ENCODE measurements around the gene CEACAM20. TPM values are rescaled to one million over a fixed set of nuclear protein-coding genes. Genes with fewer than 3 reads are reported as not detected.

CEACAM20 gene
- polyA plus RNA-seq, 1 experiment: not detected

GRCh38 chr19:44525721-44526430, 3.6 kb downstream of the CEACAM20 start:
- ChIA-PET POLR2A (no interaction called here), CTCF (no interaction called here)
- no peaks in the 10 kb centered on the region for H3K36me3 ChIP-seq (ENCODE audit: control insufficient read depth, insufficient read depth, low read length)
- DNase-seq (ENCODE audit: low read depth): no peak
- TF ChIP-seq, protein P1, sequence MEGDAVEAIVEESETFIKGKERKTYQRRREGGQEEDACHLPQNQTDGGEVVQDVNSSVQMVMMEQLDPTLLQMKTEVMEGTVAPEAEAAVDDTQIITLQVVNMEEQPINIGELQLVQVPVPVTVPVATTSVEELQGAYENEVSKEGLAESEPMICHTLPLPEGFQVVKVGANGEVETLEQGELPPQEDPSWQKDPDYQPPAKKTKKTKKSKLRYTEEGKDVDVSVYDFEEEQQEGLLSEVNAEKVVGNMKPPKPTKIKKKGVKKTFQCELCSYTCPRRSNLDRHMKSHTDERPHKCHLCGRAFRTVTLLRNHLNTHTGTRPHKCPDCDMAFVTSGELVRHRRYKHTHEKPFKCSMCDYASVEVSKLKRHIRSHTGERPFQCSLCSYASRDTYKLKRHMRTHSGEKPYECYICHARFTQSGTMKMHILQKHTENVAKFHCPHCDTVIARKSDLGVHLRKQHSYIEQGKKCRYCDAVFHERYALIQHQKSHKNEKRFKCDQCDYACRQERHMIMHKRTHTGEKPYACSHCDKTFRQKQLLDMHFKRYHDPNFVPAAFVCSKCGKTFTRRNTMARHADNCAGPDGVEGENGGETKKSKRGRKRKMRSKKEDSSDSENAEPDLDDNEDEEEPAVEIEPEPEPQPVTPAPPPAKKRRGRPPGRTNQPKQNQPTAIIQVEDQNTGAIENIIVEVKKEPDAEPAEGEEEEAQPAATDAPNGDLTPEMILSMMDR (IDR thresholded peaks at IDR 0.05; ENCODE audit: insufficient read depth, low read depth, low read length): no peak
- peaks cover 1% of the 10 kb centered on the region; the same call in 1 of the 2 replicates for H3K27me3 ChIP-seq (ENCODE audit: control insufficient read depth, insufficient read depth, low read length)
- H3K4me3 ChIP-seq (ENCODE audit: low read depth, low read length): no peak overlapping the region

DNA sequence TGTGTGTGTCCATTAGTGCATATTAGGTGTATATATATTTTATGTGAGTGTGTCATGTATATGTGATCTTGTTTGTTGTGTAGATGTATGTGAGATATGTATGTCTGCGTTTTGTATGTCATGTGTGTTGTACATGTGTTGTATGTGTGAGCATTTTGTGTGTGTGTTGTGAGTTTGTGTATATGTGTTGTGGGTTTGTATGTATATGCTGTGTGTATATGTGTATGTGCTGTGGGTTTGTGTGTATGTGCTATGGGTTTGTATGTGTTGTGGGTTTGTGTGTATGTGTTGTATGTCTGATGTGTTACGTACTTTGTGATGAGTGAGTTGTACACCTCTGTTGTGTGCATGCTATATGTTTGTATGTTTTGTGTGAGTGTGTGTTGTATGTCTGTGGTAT, 8.1 kb downstream of the CEACAM20 start:
- Histone ChIP-seq H3K27me3 (ENCODE audit: control insufficient read depth, insufficient read depth, low read length) (peaks cover 2% of the 10 kb centered on the region; the same call in 1 of the 2 replicates), H3K36me3 (ENCODE audit: control insufficient read depth, insufficient read depth, low read length) (no peaks in the 10 kb centered on the region), H3K4me3 (ENCODE audit: low read depth, low read length) (no peak overlapping the region)
- POLR2A ChIA-PET: no interaction called here
- no peak for DNase-seq (ENCODE audit: low read depth)
- TF ChIP-seq, protein P1 (IDR thresholded peaks at IDR 0.05; ENCODE audit: insufficient read depth, low read depth, low read length): no peak
- CTCF ChIA-PET: interaction anchor here (0.6 kb wide), 1 partner anchor 15 kb away, joined by 3 read pairs; no protein-coding TSS in a partner anchor

DNA sequence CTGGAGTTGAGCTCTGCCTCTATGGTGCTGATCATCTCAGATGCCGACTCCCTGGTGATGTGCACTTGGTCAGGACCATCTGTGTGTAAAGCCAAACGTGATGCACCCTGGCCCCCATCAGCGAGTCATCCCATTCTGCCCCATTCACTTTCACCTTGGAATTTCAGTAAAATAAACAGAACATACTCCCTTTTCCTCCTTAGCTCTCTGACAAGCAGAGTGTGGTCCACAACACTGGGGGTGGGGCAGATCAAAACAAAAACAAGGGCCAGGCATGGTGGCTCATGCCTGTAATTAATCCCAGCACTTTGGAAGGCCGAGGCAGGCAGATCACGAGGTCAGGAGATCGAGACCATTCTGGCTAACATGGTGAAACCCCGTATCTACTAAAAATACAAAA, 12.3 kb downstream of the CEACAM20 start:
- Histone ChIP-seq H3K36me3 (ENCODE audit: control insufficient read depth, insufficient read depth, low read length) (no peaks in the 10 kb centered on the region), H3K4me3 (ENCODE audit: low read depth, low read length) (no peak overlapping the region), H3K27me3 (ENCODE audit: control insufficient read depth, insufficient read depth, low read length) (peaks cover 2% of the 10 kb centered on the region; the same call in 1 of the 2 replicates)
- ChIA-PET CTCF (interaction anchor here (5.1 kb wide), 1 partner anchor 12 kb away, joined by 22 read pairs; no protein-coding TSS in a partner anchor), POLR2A (no interaction called here)
- no peak for DNase-seq (ENCODE audit: low read depth)
- TF ChIP-seq, protein P1 (IDR thresholded peaks at IDR 0.05; ENCODE audit: insufficient read depth, low read depth, low read length): no peak

DNA sequence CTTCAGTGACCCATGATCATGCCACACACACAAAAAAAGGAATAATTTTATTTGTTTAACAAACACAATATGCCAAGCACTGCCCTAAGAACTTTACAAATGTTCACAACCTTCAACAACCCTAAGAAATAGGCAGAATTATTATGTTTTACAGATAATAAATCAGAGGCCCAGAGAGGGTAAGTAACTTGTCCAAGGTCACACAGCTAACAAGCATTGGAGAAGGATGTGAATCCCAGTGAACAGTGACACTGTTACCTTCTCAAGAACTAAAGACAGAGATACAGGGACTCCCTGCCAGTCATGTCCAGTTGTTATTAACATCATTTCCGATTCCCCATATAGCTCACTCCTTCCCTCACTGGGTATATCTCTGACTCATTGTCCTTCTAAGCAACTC, 13.6 kb downstream of the CEACAM20 start:
- CTCF ChIA-PET: interaction anchor here (5.1 kb wide), 1 partner anchor 10 kb away, joined by 22 read pairs; no protein-coding TSS in a partner anchor
- Histone ChIP-seq H3K36me3 (ENCODE audit: control insufficient read depth, insufficient read depth, low read length) (no peaks in the 10 kb centered on the region), H3K27me3 (ENCODE audit: control insufficient read depth, insufficient read depth, low read length) (peaks cover 2% of the 10 kb centered on the region; the same call in 1 of the 2 replicates), H3K4me3 (ENCODE audit: low read depth, low read length) (no peak overlapping the region)
- TF ChIP-seq, protein P1 (IDR thresholded peaks at IDR 0.05; ENCODE audit: insufficient read depth, low read depth, low read length): no peak
- no peak for DNase-seq (ENCODE audit: low read depth)
- POLR2A ChIA-PET: no interaction called here

- ChIA-PET POLR2A (no interaction called here), CTCF (interaction anchor here (5.1 kb wide), 1 partner anchor 10 kb away, joined by 22 read pairs; no protein-coding TSS in a partner anchor)
- Histone ChIP-seq H3K27me3 (ENCODE audit: control insufficient read depth, insufficient read depth, low read length) (peaks cover 2% of the 10 kb centered on the region; the same call in 1 of the 2 replicates), H3K36me3 (ENCODE audit: control insufficient read depth, insufficient read depth, low read length) (no peaks in the 10 kb centered on the region), H3K4me3 (ENCODE audit: low read depth, low read length) (no peak overlapping the region)
- TF ChIP-seq, protein P1 (IDR thresholded peaks at IDR 0.05; ENCODE audit: insufficient read depth, low read depth, low read length): no peak
- DNase-seq (ENCODE audit: low read depth): no peak
These were observed 14.4 kb downstream of the CEACAM20 start for GRCh38 chr19:44515031-44515430.

All from BJ (cell line).